ENCODE measurements around the gene APRT. TPM values are rescaled to one million over a fixed set of nuclear protein-coding genes. Genes with fewer than 3 reads are reported as not detected.

The APRT gene
- total RNA-seq, 6 donors from 2014 or later: 76.5 to 147 (median 124) TPM

- Histone ChIP-seq H3K27me3 (no peaks in the 10 kb centered on the region), H3K27ac (no peak overlapping the region), H3K4me1 (peaks cover 20 to 41% (median 27%) of the 10 kb centered on the region in 4 donors), H3K9me3 (no peaks in the 10 kb centered on the region), H3K4me3 (no peak overlapping the region), H3K36me3 (no peaks in the 10 kb centered on the region)
- DNase-seq (no peak), ATAC-seq (ENCODE audit: low FRiP score in 2 of 2) (no peak)
- TF ChIP-seq POLR2A (IDR thresholded peaks at IDR 0.05) (no peak), EP300 (IDR thresholded peaks at IDR 0.05) (no peak), POLR2AphosphoS5 (IDR thresholded peaks at IDR 0.05) (no peak), CTCF (IDR thresholded peaks at IDR 0.05) (no peak)
- 88 to 97% methylated on average over 11 of the region's 11 CpGs for WGBS, 2 donors
Measured at GRCh38 chr16:88787579-88788314, 24.0 kb downstream of the APRT start.

GRCh38 chr16:88785106-88785924 lies 26.4 kb downstream of the APRT start, which contains the start of gene PIEZO1:
Gene PIEZO1, minus strand, starts transcription at chr16:88785220. Its CDS starts 256 bp downstream, at chr16:88784964.
- peaks cover 41 to 50% (median 46%) of the 10 kb centered on the region in 4 donors for H3K4me1 ChIP-seq
- peak within 1 kb of the TSS; percentile 67 to 95 (median 92) for H3K4me3 ChIP-seq
- no peaks in the 10 kb centered on the region for H3K9me3 ChIP-seq
- H3K27me3 ChIP-seq: no peaks in the 10 kb centered on the region
- 10 to 18% methylated on average over 9 to 35 of the region's 110 CpGs for WGBS, 2 donors
- peak; percentile 61 to 82 for ATAC-seq (ENCODE audit: low FRiP score in 2 of 2)
- peak within 1 kb of the TSS; percentile 92 to 97 (median 95) for H3K27ac ChIP-seq
- TF ChIP-seq POLR2AphosphoS5 (IDR thresholded peaks at IDR 0.05) (peak; percentile 38 to 70), EP300 (IDR thresholded peaks at IDR 0.05) (no peak), POLR2A (IDR thresholded peaks at IDR 0.05) (peak in 2 of 4 donors; percentile 47 to 76), CTCF (IDR thresholded peaks at IDR 0.05) (peak; percentile 89 to 99 (median 97))
- H3K36me3 ChIP-seq: no peaks in the 10 kb centered on the region
- peak; percentile 75 to 97 for DNase-seq

GRCh38 chr16:88784856-88785105 lies 26.9 kb downstream of the APRT start:
- ATAC-seq (ENCODE audit: low FRiP score in 2 of 2) (peak; percentile 27 to 58), DNase-seq (no peak)
- H3K27me3 ChIP-seq: no peaks in the 10 kb centered on the region
- no peaks in the 10 kb centered on the region for H3K36me3 ChIP-seq
- H3K9me3 ChIP-seq: no peaks in the 10 kb centered on the region
- peaks cover 45 to 53% (median 47%) of the 10 kb centered on the region in 4 donors for H3K4me1 ChIP-seq
- no peak for TF ChIP-seq CTCF (IDR thresholded peaks at IDR 0.05)
- no peak for TF ChIP-seq EP300 (IDR thresholded peaks at IDR 0.05)
- TF ChIP-seq POLR2A (IDR thresholded peaks at IDR 0.05): peak in 1 of 4 donors; percentile 91
- no peak for TF ChIP-seq POLR2AphosphoS5 (IDR thresholded peaks at IDR 0.05)
- WGBS, 2 donors: 4% methylated on average over 18 of the region's 32 CpGs; no CpG with 5 or more reads in 1 of the 2 donors
- peak overlapping the region; percentile 27 to 95 (median 92) for H3K4me3 ChIP-seq
- peak overlapping the region; percentile 92 to 97 (median 95) for H3K27ac ChIP-seq

- Histone ChIP-seq H3K9me3 (no peaks in the 10 kb centered on the region), H3K4me1 (peaks cover 50 to 54% (median 53%) of the 10 kb centered on the region in 4 donors), H3K27ac (peak overlapping the region; percentile 92 to 97 (median 95)), H3K27me3 (no peaks in the 10 kb centered on the region), H3K36me3 (no peaks in the 10 kb centered on the region), H3K4me3 (peak overlapping the region; percentile 27 to 95 (median 92))
- DNase-seq (peak; percentile 73 to 94), ATAC-seq (ENCODE audit: low FRiP score in 2 of 2) (peak; percentile 71 to 83)
- TF ChIP-seq CTCF (IDR thresholded peaks at IDR 0.05) (peak; percentile 46 to 74 (median 59)), POLR2A (IDR thresholded peaks at IDR 0.05) (no peak), POLR2AphosphoS5 (IDR thresholded peaks at IDR 0.05) (peak in 1 of 2 donors; percentile 46)
- WGBS, 2 donors: 3% methylated on average over 38 of the region's 74 CpGs; no CpG with 5 or more reads in 1 of the 2 donors
Measured at GRCh38 chr16:88784074-88784855, 27.5 kb downstream of the APRT start.
